DND-41 (cell line): Measurements from ENCODE around the gene CCDC201.

Source experiments
- CTCF ChIP-seq: IDR thresholded peaks from 2 replicates; pipeline ENCODE4 v1.5.1; 2012; ENCODE audit warnings: borderline replicate concordance, low read length, moderate library complexity, mild to moderate bottlenecking; ENCODE audit not compliant: poor library complexity, severe bottlenecking; ENCODE audit errors: extremely low read depth
- EZH2 ChIP-seq: IDR thresholded peaks from 3 replicates; pipeline ENCODE4 v1.6.1; 2012; ENCODE audit warnings: borderline replicate concordance, low read depth, mild to moderate bottlenecking, moderate library complexity, low read length, inconsistent platforms; ENCODE audit not compliant: severe bottlenecking

GRCh38 chr7:45873355-45873754, 473 bp upstream of the CCDC201 start:
- TF ChIP-seq CTCF: no peak
- no peak for TF ChIP-seq EZH2
